GM12874 (cell line): ENCODE measurements around the gene PARD6G.
A peak's percentile ranks its signal among the peaks of the same experiment; 100 is the strongest.

ENCODE experiments used
- CTCF ChIP-seq: IDR thresholded peaks from 2 replicates; pipeline ENCODE4 v1.5.1; 2011; ENCODE audit warnings: low read depth, mild to moderate bottlenecking, control low read depth, low read length, moderate library complexity; ENCODE audit not compliant: insufficient read depth

The PARD6G gene, protein sequence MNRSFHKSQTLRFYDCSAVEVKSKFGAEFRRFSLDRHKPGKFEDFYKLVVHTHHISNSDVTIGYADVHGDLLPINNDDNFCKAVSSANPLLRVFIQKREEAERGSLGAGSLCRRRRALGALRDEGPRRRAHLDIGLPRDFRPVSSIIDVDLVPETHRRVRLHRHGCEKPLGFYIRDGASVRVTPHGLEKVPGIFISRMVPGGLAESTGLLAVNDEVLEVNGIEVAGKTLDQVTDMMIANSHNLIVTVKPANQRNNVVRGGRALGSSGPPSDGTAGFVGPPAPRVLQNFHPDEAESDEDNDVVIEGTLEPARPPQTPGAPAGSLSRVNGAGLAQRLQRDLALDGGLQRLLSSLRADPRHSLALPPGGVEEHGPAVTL

GRCh38 chr18:80247393-80247841 is at the start of gene PARD6G:
TSS of gene PARD6G (minus strand) at chr18:80247514. CDS start at chr18:80247348, 166 bp downstream.
- TF ChIP-seq CTCF = peak; percentile 27; the same call in 1 of the 2 replicates

GRCh38 chr18:80262241-80263033 is 15.1 kb upstream of the PARD6G start:
- peak; percentile 69 for TF ChIP-seq CTCF

- no peak for TF ChIP-seq CTCF
These were observed 12.3 kb upstream of the PARD6G start for GRCh38 chr18:80259610-80260009.

DNA sequence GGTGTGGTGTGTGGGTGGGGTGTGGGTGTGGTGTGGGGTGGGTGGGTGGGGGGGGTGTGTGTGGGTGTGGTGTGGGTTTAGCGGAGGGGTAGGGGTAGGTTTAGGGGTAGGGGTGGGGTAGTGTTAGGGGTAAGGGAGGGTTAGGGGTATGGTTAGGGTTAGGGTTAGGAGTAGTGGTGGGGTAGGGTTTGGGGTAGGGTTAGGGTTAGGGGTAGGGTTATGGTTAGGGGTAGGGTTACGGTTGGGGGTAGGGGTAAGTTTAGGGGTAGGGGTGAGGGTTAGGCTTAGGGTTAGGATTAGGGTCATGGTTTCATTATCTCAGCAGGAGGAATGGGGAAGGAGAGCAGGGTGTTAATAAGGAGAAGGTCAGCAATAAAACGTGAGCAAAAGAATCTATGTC is 11.3 kb upstream of the PARD6G start:
- TF ChIP-seq CTCF = no peak

GRCh38 chr18:80257579-80258543 is 10.5 kb upstream of the PARD6G start:
- peak; percentile 83 for TF ChIP-seq CTCF

DNA sequence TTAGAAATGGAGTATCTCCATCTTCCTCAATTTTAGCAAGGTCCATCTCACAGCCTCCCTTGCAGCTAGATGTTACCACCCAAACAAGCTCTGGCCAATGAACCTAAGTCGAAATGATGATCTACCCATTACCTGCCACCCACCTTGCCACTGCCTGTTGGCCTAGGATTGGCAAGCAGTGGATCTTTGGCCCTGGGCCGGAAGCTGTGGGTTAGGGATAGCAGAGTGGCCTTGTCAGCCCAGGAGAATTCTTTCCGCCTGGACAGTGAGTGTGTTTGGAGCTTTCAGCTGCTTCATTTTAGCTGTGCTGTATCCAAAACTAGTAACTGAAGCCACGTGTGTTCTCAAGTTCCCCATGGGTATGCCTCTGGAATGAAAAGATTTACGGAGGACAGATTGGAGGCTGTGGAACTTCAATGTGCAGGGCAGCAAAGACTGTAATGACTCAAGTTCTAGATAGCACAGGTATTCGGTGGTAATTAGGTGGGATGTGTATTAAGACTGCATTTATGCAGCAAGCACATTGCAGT is 7.7 kb upstream of the PARD6G start:
- no peak for TF ChIP-seq CTCF
